Activated naive CD8-positive, alpha-beta T cell treated with anti-CD3 and anti-CD28 coated beads, Interleukin-2, amount 50 U/mL, for 16 hours (primary cell): Measurements from ENCODE around the gene TP53I11.

Experiments used
- DNase-seq: peaks from one replicate; pipeline ENCODE4 v3.0.0-alpha.2; 2020; ENCODE audit warnings: low read depth, low spot score

Gene TP53I11, protein sequence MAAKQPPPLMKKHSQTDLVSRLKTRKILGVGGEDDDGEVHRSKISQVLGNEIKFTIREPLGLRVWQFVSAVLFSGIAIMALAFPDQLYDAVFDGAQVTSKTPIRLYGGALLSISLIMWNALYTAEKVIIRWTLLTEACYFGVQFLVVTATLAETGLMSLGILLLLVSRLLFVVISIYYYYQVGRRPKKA

GRCh38 chr11:44950625-44951476 lies at the start of gene TP53I11:
TSS of gene TP53I11 (minus strand) at chr11:44950883. CDS start at chr11:44938335, 12,548 bp downstream.
- peak; percentile 12 for DNase-seq

GRCh38 chr11:44999068-44999467 lies 48.4 kb upstream of the TP53I11 start:
- no peak for DNase-seq

DNA sequence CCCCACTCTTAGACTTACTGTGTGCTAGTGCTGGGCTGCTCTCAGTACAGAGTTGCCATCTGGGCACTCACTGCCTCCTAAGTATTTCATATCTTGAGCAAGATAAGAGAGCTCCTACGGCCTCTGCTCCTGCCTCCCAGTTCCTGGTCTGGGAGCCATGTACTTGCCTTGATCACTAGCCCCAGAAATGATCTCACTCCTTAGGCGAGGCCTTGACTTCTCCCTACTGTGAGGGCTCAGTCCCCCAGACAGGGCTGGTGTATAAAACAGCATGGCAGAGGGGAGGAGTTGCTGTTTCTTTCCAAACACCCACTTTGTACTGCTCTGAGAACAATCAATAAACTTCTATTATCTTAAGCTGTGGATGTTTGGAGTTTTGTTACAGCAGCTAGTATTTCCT lies 47.4 kb upstream of the TP53I11 start:
- DNase-seq = no peak

DNA sequence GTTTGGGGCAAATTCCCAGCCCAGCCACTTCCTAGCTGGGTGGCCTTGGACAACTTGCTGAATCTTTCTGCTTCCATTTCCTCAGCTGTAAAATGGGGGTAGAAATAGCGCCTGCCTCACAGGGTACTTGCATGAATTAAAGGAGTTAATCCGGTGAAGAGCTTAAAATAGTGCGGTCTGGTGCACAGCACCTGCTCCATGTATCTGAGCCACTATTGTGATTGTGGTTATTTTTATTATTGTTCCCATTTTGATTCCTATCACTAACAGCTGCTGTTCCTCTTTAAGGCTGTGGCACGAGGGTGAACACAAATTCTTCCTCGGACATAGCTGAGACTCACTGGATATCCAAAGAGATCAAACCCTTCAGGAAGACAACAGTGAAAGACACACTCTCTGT lies 46.9 kb upstream of the TP53I11 start:
- DNase-seq = no peak

- DNase-seq = no peak
These were observed 44.1 kb upstream of the TP53I11 start for GRCh38 chr11:44994753-44995152.

DNA sequence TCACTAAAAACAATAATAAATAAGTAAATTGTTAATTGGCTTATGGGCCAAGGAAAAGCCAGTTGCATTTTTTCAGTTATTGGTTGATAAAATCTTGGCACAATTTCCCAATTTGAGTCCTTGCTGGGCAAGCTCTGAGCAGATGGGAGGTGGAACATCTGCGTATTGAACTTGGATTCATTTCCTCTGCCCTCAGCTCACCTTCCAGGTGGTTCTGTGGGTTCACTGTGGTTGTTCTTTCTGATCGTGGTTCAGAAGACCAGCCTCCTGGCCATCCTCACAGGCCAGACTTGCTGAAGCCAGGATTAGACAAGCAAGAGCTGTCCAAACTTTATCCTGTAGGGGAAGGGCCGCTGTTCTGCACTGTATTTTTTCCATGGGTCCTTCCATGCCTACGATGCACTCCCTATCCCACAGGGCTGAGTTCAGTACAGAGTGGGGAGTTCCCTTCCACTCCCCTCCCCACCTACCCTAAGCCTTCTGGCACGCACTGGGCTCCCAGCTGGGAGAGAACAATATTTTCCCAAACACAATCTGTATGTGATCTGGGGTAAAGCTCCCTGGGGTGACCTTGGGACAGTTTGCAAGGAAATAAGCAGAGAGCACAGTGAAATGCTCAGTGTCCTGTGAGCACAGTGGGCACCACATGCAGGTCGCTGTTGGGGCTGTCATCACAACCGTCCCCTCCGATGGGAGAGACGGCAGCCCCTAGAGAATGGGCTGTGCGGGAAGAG lies 43.5 kb upstream of the TP53I11 start:
- DNase-seq = no peak

DNA sequence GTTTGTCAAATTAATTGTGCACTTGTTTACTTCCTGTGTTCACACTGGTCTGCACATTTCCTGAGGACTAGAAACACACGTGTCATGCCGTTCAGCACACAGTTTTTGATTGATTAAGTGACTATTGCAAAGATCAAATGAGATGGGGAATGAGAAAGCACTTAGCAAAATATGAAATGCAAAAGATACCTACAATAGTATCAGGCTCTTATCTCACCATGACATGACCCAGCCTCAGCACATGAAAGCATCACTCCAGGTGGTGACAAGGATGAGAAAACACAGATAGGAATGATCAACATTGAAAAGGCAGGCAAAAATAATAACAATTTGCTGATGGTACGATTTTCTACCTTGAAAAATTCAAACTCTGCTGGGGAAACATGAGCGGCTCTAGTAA lies 42.1 kb upstream of the TP53I11 start:
- DNase-seq = no peak

GRCh38 chr11:44992181-44992582 lies 41.5 kb upstream of the TP53I11 start:
- DNase-seq = no peak

- DNase-seq = no peak
These were observed 40.0 kb upstream of the TP53I11 start for GRCh38 chr11:44990665-44991064.

DNA sequence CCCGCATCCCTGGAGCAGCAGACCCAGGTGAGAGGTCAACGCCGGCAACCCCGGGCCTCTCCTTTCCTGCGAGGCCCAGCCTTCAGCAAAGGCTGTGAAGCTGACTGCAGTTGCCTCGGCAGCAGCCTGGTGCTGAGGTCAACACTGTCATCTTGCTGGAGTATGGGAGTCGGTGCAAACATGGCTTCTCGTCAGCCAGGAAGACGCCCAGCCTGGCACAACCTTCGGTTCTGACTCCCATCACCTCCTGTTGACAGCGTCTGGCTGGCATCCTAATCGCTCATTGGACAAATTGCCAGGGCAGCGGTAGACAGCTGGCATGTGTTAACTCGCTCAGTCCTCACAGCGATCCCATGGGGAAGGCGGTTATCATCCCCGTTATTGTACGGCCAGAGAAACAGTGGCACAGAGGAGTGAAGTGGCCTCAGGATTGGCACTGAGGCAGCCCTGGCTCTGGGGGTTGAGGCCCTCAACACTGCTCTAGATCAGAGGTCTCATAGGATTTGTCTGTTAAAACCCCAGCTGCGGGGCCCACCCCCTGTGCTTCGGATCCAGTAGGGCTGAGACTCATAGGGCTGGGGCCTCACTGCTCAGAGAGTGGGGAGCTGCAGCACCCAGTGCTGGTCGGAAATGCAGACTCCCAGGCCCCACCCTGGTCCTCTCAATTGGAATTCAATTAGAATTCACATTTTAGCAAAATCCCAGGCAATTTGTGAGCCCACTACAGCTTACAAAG lies 39.3 kb upstream of the TP53I11 start:
- no peak for DNase-seq

DNA sequence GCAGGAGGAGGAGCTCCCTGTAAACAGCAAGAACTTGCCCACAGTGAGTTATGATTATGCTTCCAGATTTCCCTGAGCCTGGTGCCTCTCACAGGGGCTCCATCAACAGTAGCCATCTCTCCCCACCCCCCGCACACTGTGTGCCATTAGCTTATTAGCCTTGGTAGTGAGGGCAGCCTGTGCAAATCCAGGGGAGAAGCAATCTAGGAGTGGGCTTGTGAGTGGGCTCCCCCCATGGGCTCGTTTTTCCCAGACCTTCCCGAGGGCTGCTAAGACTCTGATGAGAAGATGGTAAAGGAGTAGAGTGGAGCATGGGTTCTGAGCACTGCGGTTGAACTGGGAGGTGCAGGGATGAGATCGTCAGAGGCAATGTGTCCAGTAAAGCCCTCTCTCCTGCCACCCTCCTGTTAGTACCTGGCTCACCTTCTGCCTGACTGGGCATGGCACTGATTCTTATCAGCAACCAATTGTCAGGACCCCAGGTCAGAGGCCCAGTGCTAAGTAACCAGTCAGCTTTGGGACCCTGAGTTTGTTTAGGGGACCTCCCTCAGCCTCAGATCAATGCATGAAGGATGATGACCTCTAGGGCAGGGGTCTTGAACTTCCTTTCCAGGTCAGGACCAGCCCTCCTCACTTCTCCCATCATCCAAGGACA lies 38.4 kb upstream of the TP53I11 start:
- DNase-seq = no peak

GRCh38 chr11:44988111-44988510 lies 37.4 kb upstream of the TP53I11 start:
- no peak for DNase-seq

DNA sequence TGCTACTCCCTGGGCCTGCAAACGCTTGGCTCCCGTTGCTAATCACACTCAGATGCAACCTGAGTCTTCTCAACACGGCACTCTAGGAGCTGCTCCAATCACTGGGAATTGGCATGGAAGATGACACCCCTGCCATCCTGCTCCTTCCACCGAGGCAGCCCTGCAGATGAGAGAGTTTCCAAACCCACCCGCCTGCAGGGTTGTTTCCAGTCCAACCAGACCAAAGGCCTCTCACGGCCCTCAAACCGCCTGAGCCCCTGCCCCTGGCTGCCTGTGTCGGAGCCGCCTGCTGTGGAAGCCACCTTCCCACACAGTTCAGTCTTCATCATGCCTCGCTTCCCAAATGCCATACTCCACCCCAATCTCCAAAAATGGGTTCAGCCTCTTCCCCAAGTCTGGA lies 36.8 kb upstream of the TP53I11 start:
- no peak for DNase-seq

DNA sequence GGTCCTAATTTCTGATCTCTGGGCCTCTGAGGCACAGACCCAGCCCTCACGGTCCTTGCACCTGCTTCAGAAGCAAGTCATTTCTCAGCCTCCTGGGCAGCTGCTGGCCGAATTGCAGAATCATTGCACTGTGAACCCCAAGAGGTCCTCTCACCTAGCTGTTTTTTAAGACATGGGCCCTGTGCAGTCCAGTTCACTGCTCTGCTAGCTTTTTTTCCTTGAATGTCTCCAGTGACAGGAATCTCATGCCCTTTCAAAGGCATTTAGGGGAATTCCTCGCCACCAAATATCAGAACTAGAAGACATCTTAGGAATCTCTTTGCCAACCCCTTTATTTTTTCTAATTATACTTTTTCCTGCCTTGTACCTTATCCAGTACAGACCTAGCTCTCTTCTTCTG lies 35.6 kb upstream of the TP53I11 start:
- DNase-seq = no peak

DNA sequence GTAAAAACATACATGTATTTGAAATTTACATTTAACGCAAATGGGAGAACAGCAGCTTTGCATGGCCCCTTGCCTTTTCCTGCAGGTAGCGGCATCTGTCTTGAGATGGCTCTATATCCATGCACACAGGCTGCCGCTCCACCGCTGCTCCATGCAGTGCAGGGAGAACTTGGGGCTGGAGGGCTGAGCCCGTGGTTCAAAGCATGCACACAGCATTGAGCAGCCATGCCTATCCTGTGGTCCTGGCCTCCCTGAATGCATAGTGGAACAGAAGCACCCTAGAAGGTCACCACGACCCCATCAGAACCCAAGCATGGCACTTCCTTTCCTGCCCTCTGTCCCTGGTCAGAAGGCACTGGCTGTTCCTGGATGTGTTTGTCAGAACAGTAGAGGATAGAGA lies 35.0 kb upstream of the TP53I11 start:
- DNase-seq = no peak

- DNase-seq = no peak
These were observed 33.1 kb upstream of the TP53I11 start for GRCh38 chr11:44983786-44984185.

GRCh38 chr11:44982496-44983062 lies 31.9 kb upstream of the TP53I11 start:
- DNase-seq = no peak

DNA sequence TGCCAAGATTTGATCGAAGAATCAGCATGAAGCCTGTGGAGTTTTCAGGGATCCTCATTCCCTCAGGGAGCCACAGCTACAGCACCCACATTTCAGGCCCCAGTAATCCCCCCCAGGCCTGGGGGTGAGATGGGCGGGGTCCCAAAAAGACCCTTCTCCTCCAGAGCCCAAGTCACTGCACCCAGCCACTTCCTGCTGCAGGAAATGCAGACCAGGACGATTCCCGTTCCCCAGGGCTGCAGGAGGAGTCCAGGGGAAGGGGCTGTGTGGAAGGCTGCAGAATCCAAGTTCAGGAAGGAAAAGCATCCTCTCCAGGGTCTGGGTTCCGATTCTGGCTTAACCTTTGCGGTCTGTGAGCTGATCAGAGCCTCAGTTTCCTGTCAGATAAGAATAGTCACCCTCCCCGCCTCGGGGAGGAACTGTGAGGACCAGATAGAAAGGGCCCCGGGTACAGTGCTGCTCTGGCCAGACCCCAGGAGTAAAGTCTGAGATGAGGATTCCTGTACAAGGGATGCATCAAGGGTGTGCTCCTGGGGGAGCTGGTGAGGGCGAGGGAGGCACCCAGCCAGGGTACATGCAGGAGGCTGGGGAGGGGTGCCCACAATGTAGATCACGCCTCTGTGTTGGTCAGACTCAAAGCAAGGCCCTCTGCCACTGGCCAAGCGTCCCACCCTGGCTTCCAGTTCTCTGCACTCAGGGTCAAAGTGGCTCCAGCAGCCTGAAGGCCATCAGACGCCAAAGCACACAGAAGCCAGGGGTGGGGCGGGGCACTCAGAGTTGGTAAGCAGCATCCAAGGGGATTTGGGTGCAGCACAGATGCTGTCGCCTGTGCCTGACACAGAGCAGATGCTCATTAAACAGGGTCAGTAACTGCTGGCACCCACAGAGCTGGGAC lies 30.1 kb upstream of the TP53I11 start:
- no peak for DNase-seq

GRCh38 chr11:44979543-44980399 lies 29.1 kb upstream of the TP53I11 start:
- DNase-seq = no peak
